Pancreas (tissue), 10 donors: Measurements from ENCODE around the gene SUB1. TPM values are rescaled to one million over a fixed set of nuclear protein-coding genes. Genes with fewer than 3 reads are reported as not detected.

ENCODE experiments used
- ATAC-seq, 4 donors: fragments of 200-7000 bp; cut with Tn5 transposase; one replicate each; pipeline versions ENCODE4 v1.8.0 to v1.9.1; 2020; ENCODE audit warnings: mild to moderate bottlenecking in 4 of 4, moderate library complexity in 4 of 4
- DNase-seq, 6 donors: peaks; one replicate each; pipeline ENCODE4 v3.0.0-alpha.2; 2020
- FAIRE-seq: peaks from 2 replicates; lab custom pipeline; 2012; peaks lifted over from hg19 to GRCh38; lab: Jason Lieb, UNC
- H3K27ac ChIP-seq, 4 donors: fragments of 200-600 bp; sonication (generic); 1 replicate in 3 of 4; 2 replicates in 1 of 4; pipeline versions ENCODE4 v1.5.0 to v1.8.0; 2020
- H3K27me3 ChIP-seq, 4 donors: fragments of 200-600 bp; one replicate each; pipeline ENCODE4 v1.8.0; 2021
- H3K36me3 ChIP-seq, 3 donors: fragments of 200-600 bp; sonication (generic) in 1 of 3; one replicate each; pipeline versions ENCODE4 v1.5.0 to v1.8.0; 2020 to 2021
- H3K4me1 ChIP-seq, 3 donors: fragments of 200-600 bp; one replicate each; pipeline ENCODE4 v1.8.0; 2021
- H3K4me3 ChIP-seq, 4 donors: fragments of 200-600 bp; sonication (generic) in 2 of 4; one replicate each; pipeline versions ENCODE4 v1.5.0 to v1.8.0; 2020 to 2021
- H3K9me3 ChIP-seq, 4 donors: fragments of 200-600 bp; one replicate each; pipeline ENCODE4 v1.8.0; 2021
- WGBS, 2 donors: extraction: QIAGEN DNeasy Blood & Tissue Kit; methylation state at CpG; one replicate each; pipeline ENCODE4 v1.1.7; 2013; 5-methylcytosine and 5-hydroxymethylcytosine counted together
- intact Hi-C, 3 donors: fragments of 100-400 bp; cut with DNase I; formaldehyde crosslinking; loops; one replicate each; pipeline versions ENCODE4 v1.11.1 to v1.14.2; 2022
- polyA plus RNA-seq, 2 donors: library from polyadenylated mRNA; stranded (reverse); fragments of 200-250 nt; gene quantifications; one replicate each; pipeline ENCODE4 v1.2.3, GENCODE V29; 2013
- total RNA-seq, 6 donors: library from RNA; stranded (reverse); fragmentation: NEBNext Ultra II Directional in 4 of 6; extraction: Animal tissue kit (Norgen Biotek cat#: 25700) in 4 of 6; gene quantifications; one replicate each; pipeline versions ENCODE4 v1.2.1 to v1.2.4, GENCODE V29; 2021 to 2023
- TF ChIP-seq, protein P1 (sequence below), 4 donors: fragments of 200-600 bp; sonication (generic) in 3 of 4; IDR thresholded peaks; one replicate each; pipeline versions ENCODE4 v1.5.0 to v1.8.0; 2021; ENCODE audit warnings: antibody characterized with exemption in 4 of 4
- donor health status: healthy with polysubstance abuse.
- donor health status: DM: no; HTN: no; CAD: no; lungs with moderate emphysema.
- donor health status: DM: no; HTN: no; CAD: no.
- donor health status: control.
- donor health status: control.
- donor health status: Bipolar disorder and iron deficiency.
- donor health status: DM: yes; HTN: yes; CAD: no.
- donor health status: DM: no; HTN: no; CAD: no.
- donor health status: DM: no; HTN: no; CAD: no.
- donor health status: DM: yes; HTN: yes; CAD: no.

SUB1 gene
- total and polyA plus RNA-seq, 8 donors, result 42.5 to 91.7 (median 62.2) TPM

DNA sequence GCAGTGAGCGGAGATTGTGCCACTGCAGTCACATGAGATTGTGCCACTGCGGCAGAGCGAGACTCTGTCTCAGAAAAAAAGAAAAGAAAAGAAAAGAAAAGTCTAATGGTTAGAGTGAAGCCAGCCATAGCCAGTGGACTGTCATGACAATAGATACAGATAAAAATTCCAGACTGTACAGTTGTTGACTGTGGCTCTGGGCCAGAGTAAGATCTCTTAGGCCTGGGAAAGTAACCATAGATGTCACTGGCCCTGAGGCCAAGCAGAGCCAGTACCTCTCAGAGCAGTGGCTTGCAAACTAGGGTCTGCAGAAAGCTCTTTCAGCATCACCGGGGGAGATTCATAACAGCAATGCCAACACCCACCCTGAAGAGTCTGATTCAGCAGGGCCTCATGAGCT lies 44.1 kb upstream of the SUB1 start:
- intact Hi-C loops, result no loop called here
- Histone ChIP-seq H3K9me3 (no peaks in the 10 kb centered on the region), H3K4me3 (no peak overlapping the region), H3K4me1 (no peaks in the 10 kb centered on the region), H3K27ac (no peak overlapping the region), H3K27me3 (no peaks in the 10 kb centered on the region), H3K36me3 (no peaks in the 10 kb centered on the region)
- TF ChIP-seq, protein P1, sequence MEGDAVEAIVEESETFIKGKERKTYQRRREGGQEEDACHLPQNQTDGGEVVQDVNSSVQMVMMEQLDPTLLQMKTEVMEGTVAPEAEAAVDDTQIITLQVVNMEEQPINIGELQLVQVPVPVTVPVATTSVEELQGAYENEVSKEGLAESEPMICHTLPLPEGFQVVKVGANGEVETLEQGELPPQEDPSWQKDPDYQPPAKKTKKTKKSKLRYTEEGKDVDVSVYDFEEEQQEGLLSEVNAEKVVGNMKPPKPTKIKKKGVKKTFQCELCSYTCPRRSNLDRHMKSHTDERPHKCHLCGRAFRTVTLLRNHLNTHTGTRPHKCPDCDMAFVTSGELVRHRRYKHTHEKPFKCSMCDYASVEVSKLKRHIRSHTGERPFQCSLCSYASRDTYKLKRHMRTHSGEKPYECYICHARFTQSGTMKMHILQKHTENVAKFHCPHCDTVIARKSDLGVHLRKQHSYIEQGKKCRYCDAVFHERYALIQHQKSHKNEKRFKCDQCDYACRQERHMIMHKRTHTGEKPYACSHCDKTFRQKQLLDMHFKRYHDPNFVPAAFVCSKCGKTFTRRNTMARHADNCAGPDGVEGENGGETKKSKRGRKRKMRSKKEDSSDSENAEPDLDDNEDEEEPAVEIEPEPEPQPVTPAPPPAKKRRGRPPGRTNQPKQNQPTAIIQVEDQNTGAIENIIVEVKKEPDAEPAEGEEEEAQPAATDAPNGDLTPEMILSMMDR (IDR thresholded peaks at IDR 0.05), result no peak
- FAIRE-seq, result no peak
- no peak for ATAC-seq
- DNase-seq, result no peak
- 88 to 94% methylated on average over 4 of the region's 4 CpGs for WGBS, 2 donors

DNA sequence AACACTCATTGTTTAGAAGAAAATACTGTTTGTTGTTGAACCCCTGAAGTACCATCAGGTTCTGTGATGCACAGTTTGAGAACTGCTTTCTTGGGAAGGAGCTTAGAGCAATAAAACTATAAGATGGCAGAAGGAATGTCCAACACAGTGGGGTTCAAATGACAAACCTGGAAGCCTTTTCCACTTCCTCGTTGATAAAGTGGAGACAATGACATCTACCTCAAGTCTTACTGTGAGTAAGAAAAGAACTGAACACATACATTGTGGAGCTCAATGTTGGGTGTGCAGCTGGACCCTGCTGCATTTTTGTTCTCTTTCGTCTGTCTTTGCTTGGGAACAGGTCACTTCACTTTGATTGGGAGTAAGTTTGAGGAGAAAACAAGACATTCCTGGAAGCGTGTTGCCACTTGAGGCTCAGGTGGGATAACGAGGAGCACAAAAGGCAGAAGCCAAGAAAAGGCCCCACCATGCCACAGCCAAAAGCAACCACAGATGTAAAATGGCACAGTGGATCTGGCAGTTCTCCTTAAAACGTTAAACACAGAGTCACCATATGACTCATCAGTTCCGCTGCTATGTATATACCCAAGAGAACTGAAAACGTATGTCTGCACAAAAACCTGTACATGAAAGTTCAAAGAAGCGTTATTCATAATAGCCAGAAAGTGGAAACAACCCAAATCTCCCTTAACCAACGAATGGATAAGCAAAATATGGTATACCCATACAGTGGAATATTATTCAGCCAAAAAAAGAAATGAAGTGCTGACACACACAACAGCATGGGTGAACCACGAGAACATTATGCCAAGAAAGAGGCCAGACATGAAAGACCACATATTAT lies 42.9 kb upstream of the SUB1 start:
- no peaks in the 10 kb centered on the region for H3K36me3 ChIP-seq
- no peak overlapping the region for H3K27ac ChIP-seq
- no peak overlapping the region for H3K4me3 ChIP-seq
- 65 to 76% methylated on average over 10 of the region's 10 CpGs for WGBS, 2 donors
- intact Hi-C loops, result no loop called here
- no peak for ATAC-seq
- TF ChIP-seq, protein P1 (IDR thresholded peaks at IDR 0.05), result no peak
- no peak for DNase-seq
- FAIRE-seq, result no peak
- H3K27me3 ChIP-seq, result no peaks in the 10 kb centered on the region
- H3K4me1 ChIP-seq, result no peaks in the 10 kb centered on the region
- no peaks in the 10 kb centered on the region for H3K9me3 ChIP-seq

DNA sequence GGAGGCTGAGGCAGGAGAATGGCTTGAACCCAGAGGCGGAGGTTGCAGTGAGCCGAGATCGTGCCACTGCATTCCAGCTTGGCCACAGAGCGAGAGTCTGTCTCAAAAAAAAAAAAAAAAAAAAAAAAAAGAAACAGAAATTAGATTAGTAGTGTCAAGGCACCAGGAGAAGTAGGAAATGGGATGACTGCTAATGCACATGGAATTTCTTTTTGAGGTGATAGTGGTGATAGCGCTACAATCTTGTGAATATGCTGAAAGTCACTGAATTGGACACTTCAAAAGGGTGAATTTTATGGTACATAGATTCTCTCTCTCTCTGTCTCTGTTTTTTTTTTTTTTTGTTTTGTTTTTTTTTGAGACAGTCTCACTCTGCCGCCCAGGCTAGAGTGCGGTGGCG lies 42.1 kb upstream of the SUB1 start:
- Histone ChIP-seq H3K4me1 (no peaks in the 10 kb centered on the region), H3K36me3 (no peaks in the 10 kb centered on the region), H3K4me3 (no peak overlapping the region), H3K9me3 (no peaks in the 10 kb centered on the region), H3K27me3 (no peaks in the 10 kb centered on the region), H3K27ac (no peak overlapping the region)
- intact Hi-C loops, result no loop called here
- WGBS, 2 donors, result 88 to 92% methylated on average over 8 of the region's 8 CpGs
- FAIRE-seq (no peak), ATAC-seq (no peak), DNase-seq (no peak)
- TF ChIP-seq, protein P1 (IDR thresholded peaks at IDR 0.05), result no peak

DNA sequence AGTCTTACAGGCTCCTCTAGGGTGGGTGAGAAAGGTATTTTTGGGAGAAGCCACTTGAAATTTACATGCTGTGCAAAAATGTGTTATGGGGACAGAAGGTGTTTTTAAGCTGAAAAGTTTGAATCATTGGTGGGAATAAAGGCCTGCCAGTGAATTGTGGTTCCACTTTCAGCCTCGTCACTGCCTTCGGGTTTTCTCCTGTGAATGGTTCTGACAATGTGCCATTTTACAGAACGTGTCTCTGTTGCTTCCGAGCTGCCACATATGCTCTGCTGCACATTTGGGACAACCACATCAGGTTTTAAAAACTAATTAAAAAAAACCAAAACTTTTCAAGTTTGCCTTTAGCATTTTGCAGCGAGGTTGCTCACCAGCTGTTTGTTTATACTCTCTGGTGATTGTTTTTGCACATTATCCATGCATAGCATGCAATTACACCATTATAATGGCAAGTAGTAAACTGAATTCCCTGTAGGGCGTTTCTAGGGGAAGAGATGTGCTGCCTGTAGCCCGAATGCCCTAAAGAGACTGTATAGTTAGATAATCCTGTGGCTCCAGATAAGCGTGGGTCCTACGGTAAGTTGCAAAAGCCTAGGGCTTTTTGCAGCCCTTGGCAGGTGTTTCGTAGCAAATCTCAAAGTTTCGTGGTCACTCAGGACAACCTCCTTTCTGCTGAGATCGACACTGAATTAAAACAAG lies 40.1 kb upstream of the SUB1 start:
- intact Hi-C loops, result no loop called here
- no peak for FAIRE-seq

More for the DNA sequence above, 40.1 kb upstream of the SUB1 start:
- Histone ChIP-seq H3K36me3 (no peaks in the 10 kb centered on the region), H3K27ac (no peak overlapping the region), H3K9me3 (no peaks in the 10 kb centered on the region), H3K27me3 (no peaks in the 10 kb centered on the region), H3K4me1 (no peaks in the 10 kb centered on the region), H3K4me3 (no peak overlapping the region)
- DNase-seq (no peak), ATAC-seq (no peak)
- TF ChIP-seq, protein P1 (IDR thresholded peaks at IDR 0.05), result no peak
- 53 to 65% methylated on average over 12 of the region's 12 CpGs for WGBS, 2 donors
